K562 (cell line): ENCODE results near the gene CMBL. TPM values are rescaled to one million over a fixed set of nuclear protein-coding genes. Genes with fewer than 3 reads are reported as not detected.

Experiments used
- FOXK2 ChIP-seq, 2 experiments: fragments of 450-650 bp; IDR thresholded peaks in 1 of 2; conservative IDR thresholded peaks in 1 of 2; 2 replicates each; pipeline ENCODE4 v1.6.1; 2016; ENCODE audit warnings: low read depth in 2 of 2, mild to moderate bottlenecking in 1 of 2
- HMG20B ChIP-seq: fragments of 250-450 bp; sonication (Bioruptor Pico); IDR thresholded peaks from 2 replicates; pipeline ENCODE4 v1.5.0; 2021; ENCODE audit warnings: mild to moderate bottlenecking
- JUND ChIP-seq, 2 experiments: IDR thresholded peaks; 2 replicates in 1 of 2; 3 replicates in 1 of 2; pipeline ENCODE4 v1.6.1; 2011; ENCODE audit warnings: borderline replicate concordance in 2 of 2, low read depth in 2 of 2, low read length in 2 of 2, improper control_type of control experiment in 1 of 2, missing biosample characterization in 1 of 2, missing genetic modification characterization in 1 of 2, missing genetic modification reagents in 1 of 2
- PBX2 ChIP-seq, 2 experiments: IDR thresholded peaks in 1 of 2; conservative IDR thresholded peaks in 1 of 2; 2 replicates each; pipeline ENCODE4 v1.6.1; 2016; ENCODE audit warnings: low read depth in 2 of 2, mild to moderate bottlenecking in 1 of 2, missing compliant biosample characterization in 1 of 2, missing genetic modification characterization in 1 of 2, moderate library complexity in 1 of 2
- PCBP1 ChIP-seq: fragments of 200-400 bp; formaldehyde crosslinking; IDR thresholded peaks from 2 replicates; pipeline ENCODE4 v1.6.1; 2018; ENCODE audit warnings: mild to moderate bottlenecking, low read depth, low read length; ENCODE audit not compliant: poor library complexity, severe bottlenecking
- PTRF ChIP-seq: fragments of 450-650 bp; IDR thresholded peaks from 2 replicates; pipeline ENCODE4 v1.6.1; 2016; ENCODE audit warnings: mild to moderate bottlenecking, missing genetic modification characterization, missing compliant biosample characterization
- RBM14 ChIP-seq: fragments of 200-400 bp; formaldehyde crosslinking; IDR thresholded peaks from 2 replicates; pipeline ENCODE4 v1.6.1; 2018; ENCODE audit warnings: low read depth, mild to moderate bottlenecking, low read length, moderate library complexity, borderline replicate concordance; ENCODE audit not compliant: insufficient read depth
- SMC3 ChIP-seq: conservative IDR thresholded peaks from 2 replicates; pipeline ENCODE4 v1.6.1; 2011; ENCODE audit warnings: low read depth, low read length, improper control_type of control experiment; ENCODE audit not compliant: insufficient read depth
- TBP ChIP-seq: optimal IDR thresholded peaks from 2 replicates; pipeline ENCODE3; 2011; ENCODE audit warnings: low read depth, low read length, improper control_type of control experiment
- TEAD4 ChIP-seq, 2 experiments: sonication (generic) in 1 of 2; formaldehyde crosslinking in 1 of 2; IDR thresholded peaks; 2 replicates each; pipeline versions ENCODE4 v1.6.1 to v1.8.0; 2012 to 2022; ENCODE audit warnings: borderline replicate concordance in 1 of 2, inconsistent platforms in 1 of 2, low read length in 1 of 2, mild to moderate bottlenecking in 1 of 2, missing genetic modification reagents in 1 of 2
- ZNF740 ChIP-seq, 3 experiments: fragments of 200-800 bp in 1 of 3; sonication (Bioruptor generic) in 1 of 3; sonication (generic) in 1 of 3; formaldehyde crosslinking in 1 of 3; IDR thresholded peaks; 2 replicates each; pipeline versions ENCODE4 v1.6.1 to v1.8.0; 2016 to 2022; ENCODE audit warnings: mild to moderate bottlenecking in 2 of 3, missing compliant biosample characterization in 2 of 3, missing genetic modification characterization in 2 of 3, missing genetic modification reagents in 1 of 3
- polyA plus RNA-seq, 8 experiments: library from polyadenylated mRNA; depleted of rRNA in 4 of 8; stranded (reverse) in 5 of 8; unstranded in 3 of 8; fragments of >200 nt; fragmentation: Nextera tagmentation in 2 of 8; fragmentation: Illumina TruSeq in 1 of 8; extraction: Ambion mirVana in 2 of 8; extraction: Trizol in 1 of 8; gene quantifications; 2 replicates each; pipeline versions ENCODE4 v1.2.1 to v1.2.3, GENCODE V29; 2011 to 2014; ENCODE audit warnings: inconsistent platforms in 1 of 8, missing spikeins in 1 of 8
- total RNA-seq, 7 experiments: library from RNA; depleted of rRNA in 6 of 7; stranded (reverse); fragments of >200 nt in 6 of 7; fragmentation: Illumina TruSeq in 2 of 7; extraction: Trizol in 2 of 7; gene quantifications; 2 replicates each; pipeline versions ENCODE4 v1.2.1 to v1.2.3, GENCODE V29; 2011 to 2021; ENCODE audit warnings: low replicate concordance in 1 of 7
- TF ChIP-seq, protein P1 (sequence below): fragments of 450-650 bp; IDR thresholded peaks from 2 replicates; pipeline ENCODE4 v1.6.1; 2018; ENCODE audit not compliant: partially characterized antibody
- TF ChIP-seq, protein P2 (sequence below), 2 experiments: fragments of 200-800 bp in 1 of 2; sonication (Bioruptor generic) in 1 of 2; sonication (generic) in 1 of 2; formaldehyde crosslinking in 1 of 2; IDR thresholded peaks in 1 of 2; conservative IDR thresholded peaks in 1 of 2; 2 replicates each; pipeline versions ENCODE4 v1.5.0 to v1.6.1; 2016 to 2020; ENCODE audit warnings: missing compliant biosample characterization in 1 of 2, missing genetic modification characterization in 1 of 2, missing genetic modification reagents in 1 of 2

The CMBL gene
- total and polyA plus RNA-seq, 9 of the 15 experiments (the other 6 are each of a cell fraction or from before 2014, with no cell fraction given): 22.6 to 192 (median 71.1) TPM

- TF ChIP-seq PBX2 (CRISPR knock-in tag; IDR thresholded peaks at IDR 0.05; ENCODE audit: low read depth): no peak
- TF ChIP-seq PBX2 (tag; conservative IDR thresholded peaks at IDR 0.05; ENCODE audit: low read depth): peak; percentile 27
- TF ChIP-seq HMG20B (CRISPR knock-in tag): no peak
- TF ChIP-seq PCBP1: no peak
- 0 out of 2 replicates have a peak, but pooled peaks have one; percentile 38 for TF ChIP-seq PTRF
- TF ChIP-seq, protein P1, sequence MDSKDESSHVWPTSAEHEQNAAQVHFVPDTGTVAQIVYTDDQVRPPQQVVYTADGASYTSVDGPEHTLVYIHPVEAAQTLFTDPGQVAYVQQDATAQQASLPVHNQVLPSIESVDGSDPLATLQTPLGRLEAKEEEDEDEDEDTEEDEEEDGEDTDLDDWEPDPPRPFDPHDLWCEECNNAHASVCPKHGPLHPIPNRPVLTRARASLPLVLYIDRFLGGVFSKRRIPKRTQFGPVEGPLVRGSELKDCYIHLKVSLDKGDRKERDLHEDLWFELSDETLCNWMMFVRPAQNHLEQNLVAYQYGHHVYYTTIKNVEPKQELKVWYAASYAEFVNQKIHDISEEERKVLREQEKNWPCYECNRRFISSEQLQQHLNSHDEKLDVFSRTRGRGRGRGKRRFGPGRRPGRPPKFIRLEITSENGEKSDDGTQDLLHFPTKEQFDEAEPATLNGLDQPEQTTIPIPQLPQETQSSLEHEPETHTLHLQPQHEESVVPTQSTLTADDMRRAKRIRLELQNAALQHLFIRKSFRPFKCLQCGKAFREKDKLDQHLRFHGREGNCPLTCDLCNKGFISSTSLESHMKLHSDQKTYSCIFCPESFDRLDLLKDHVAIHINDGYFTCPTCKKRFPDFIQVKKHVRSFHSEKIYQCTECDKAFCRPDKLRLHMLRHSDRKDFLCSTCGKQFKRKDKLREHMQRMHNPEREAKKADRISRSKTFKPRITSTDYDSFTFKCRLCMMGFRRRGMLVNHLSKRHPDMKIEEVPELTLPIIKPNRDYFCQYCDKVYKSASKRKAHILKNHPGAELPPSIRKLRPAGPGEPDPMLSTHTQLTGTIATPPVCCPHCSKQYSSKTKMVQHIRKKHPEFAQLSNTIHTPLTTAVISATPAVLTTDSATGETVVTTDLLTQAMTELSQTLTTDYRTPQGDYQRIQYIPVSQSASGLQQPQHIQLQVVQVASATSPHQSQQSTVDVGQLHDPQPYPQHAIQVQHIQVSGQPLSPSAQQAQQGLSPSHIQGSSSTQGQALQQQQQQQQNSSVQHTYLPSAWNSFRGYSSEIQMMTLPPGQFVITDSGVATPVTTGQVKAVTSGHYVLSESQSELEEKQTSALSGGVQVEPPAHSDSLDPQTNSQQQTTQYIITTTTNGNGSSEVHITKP: peak; percentile 19
- TF ChIP-seq FOXK2 (conservative IDR thresholded peaks at IDR 0.05 in 1 of 2, IDR thresholded peaks at IDR 0.05 in 1 of 2; ENCODE audit: low read depth in 2 of 2): peak; percentile 39 to 51; a peak in 2 of 4 replicates
- TF ChIP-seq JUND (IDR thresholded peaks at IDR 0.05; ENCODE audit: borderline replicate concordance, low read depth, low read length): peak; percentile 28; the same call in 1 of the 2 replicates
- TF ChIP-seq JUND (tag; IDR thresholded peaks at IDR 0.05; ENCODE audit: borderline replicate concordance, low read depth, low read length): peak; percentile 29; the same call in 1 of the 3 replicates
- peak; percentile 61 for TF ChIP-seq TEAD4 (IDR thresholded peaks at IDR 0.05; ENCODE audit: low read length)
- no peak for TF ChIP-seq TEAD4 (CRISPR knock-in tag; IDR thresholded peaks at IDR 0.05; ENCODE audit: borderline replicate concordance)
- no peak for TF ChIP-seq RBM14
- TF ChIP-seq, protein P2, sequence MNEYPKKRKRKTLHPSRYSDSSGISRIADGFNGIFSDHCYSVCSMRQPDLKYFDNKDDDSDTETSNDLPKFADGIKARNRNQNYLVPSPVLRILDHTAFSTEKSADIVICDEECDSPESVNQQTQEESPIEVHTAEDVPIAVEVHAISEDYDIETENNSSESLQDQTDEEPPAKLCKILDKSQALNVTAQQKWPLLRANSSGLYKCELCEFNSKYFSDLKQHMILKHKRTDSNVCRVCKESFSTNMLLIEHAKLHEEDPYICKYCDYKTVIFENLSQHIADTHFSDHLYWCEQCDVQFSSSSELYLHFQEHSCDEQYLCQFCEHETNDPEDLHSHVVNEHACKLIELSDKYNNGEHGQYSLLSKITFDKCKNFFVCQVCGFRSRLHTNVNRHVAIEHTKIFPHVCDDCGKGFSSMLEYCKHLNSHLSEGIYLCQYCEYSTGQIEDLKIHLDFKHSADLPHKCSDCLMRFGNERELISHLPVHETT (CRISPR knock-in tag; conservative IDR thresholded peaks at IDR 0.05 in 1 of 2, IDR thresholded peaks at IDR 0.05 in 1 of 2): 0 out of 4 replicates have a peak, but pooled peaks of 1 of the 2 experiments have one; percentile 13
- TF ChIP-seq SMC3: no peak
- peak; percentile 36 for TF ChIP-seq TBP
- TF ChIP-seq ZNF740 (CRISPR knock-in tag; IDR thresholded peaks at IDR 0.05): no peak
- TF ChIP-seq ZNF740 (tag; IDR thresholded peaks at IDR 0.05): 0 out of 4 replicates have a peak, but pooled peaks of 1 of the 2 experiments have one; percentile 25
Measured at GRCh38 chr5:10351199-10351905, 43.6 kb upstream of the CMBL start (continued).
